Stimulated activated CD4-positive, alpha-beta T cell treated with anti-CD3 and anti-CD28 coated beads, Interleukin-12 subunit alpha, Interleukin-12 subunit beta, amount 100 ng/mL, for 4 hours (primary cell): ENCODE data around the gene PHOX2B.

Experiments
- DNase-seq: peaks from one replicate; pipeline ENCODE4 v3.0.0-alpha.2; 2020

The PHOX2B gene

DNA sequence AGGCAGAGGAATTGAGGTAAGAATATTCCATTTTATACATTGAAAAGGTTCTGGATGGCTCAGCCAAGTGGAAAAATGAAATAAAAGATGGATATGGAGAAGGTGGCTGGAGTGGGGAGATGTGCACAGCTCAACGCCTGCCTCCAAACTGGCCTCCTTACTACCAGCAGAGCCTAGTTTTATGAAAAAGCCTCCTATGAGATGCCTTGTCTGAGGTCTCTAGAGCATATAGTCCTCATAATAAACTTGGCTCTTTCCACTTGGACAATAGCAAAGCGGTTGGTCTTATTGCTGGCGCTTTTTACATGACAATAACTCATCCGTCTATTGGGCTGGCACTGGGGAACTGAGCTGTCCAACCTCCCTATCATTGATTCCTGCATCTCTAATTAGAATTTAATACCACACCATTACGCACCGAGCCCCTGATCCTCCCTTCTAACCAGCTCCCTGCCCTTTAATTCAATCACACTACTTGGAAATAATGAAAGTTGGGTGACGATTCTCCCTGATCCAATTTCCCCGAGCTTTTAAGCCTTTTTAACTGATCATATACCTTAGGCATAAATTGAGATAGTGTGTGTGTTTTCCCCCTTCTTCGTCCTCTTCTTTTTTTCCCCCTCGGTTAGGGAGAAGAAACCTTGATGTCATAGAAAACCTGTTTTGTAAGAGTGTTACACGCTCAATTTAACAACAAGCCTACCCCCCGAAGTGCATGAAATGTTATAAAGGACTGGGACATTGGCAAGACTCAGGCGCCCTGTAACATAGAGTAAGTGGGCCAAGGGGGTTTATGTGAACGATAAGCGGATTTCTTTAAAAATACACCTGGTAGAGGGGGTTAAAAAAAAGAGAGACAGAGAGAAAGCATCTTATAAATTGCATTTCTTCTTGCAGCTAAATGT is at the start of gene PHOX2B:
PHOX2B (minus strand) TSS at position 155 of the 905 bp plus-strand sequence; CDS start at position 40, 115 bp downstream.
- no peak for DNase-seq

- no peak for DNase-seq
Measured at GRCh38 chr4:41797260-41797659, 48.7 kb upstream of the PHOX2B start.

DNA sequence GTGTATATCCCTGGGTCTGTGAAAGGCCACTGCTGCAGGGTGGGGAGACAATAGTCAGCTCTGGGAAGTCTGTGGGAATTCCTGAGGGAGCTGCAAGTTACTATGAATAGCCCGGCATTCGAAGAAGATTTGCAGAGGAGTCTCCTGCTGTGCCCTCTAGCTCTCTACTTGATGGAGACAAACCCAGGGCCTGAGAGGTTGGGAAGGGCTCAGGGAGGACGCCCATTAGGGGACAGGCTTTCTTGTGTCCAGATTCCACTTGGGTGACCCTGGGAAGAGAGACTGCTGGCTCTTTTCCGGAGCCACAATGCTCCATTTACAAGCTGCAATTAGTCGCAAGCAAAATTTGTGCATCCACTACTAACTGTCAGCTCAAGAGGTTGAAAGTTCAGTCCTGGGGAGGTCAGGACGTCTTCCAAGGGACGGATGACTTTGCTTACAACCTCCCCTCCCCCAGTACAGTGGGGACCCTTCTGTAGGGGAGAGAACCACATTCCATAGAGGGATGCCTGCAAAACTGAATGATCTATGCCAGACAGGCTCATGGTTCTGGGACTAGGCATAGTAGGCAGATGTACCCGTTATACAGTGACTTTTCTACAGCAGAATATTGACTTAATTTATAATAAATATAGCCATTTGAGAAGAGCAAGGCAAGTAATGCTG is 48.2 kb upstream of the PHOX2B start:
- no peak for DNase-seq

- no peak for DNase-seq
Measured at GRCh38 chr4:41795796-41796385, 47.4 kb upstream of the PHOX2B start.

GRCh38 chr4:41792166-41792565 is 43.6 kb upstream of the PHOX2B start:
- DNase-seq: no peak

DNA sequence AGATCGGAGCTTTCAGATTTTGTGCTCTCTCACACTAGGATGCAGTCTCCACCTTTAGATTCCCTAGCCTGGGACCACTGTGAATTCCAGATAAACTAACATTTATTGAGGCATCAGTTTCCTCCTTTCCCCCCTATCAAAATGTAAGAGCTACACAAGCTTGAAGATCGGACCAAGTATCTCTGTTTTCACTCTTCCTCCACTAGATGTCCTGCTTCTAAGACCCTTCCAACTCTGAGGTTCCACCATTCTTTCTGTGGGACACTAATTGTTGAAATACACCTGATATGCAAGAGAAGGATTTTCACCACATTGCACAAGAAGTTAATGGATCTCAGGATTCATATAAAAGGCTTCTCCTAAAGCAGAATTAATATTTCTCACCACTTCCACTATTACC is 43.0 kb upstream of the PHOX2B start:
- no peak for DNase-seq

DNA sequence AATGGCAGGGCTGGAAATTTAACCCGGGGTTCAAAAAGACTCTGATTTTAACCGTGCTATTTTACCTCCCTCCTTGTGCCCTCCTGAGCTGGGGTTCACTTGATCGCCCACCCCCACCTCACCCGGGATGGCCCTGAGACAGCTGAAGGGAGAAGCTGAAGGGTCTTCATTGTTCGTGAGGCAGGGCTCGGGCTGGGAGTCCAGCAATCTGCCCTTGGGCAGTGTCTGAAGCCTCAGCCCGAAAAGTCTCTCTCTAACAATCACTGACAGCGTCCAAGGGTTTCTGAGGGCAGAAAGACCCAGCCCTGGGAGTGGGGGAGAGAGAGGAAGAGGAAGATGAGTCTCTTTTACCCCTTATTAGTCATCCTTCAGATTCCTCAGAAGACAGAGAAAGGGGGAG is 39.4 kb upstream of the PHOX2B start:
- no peak for DNase-seq

DNA sequence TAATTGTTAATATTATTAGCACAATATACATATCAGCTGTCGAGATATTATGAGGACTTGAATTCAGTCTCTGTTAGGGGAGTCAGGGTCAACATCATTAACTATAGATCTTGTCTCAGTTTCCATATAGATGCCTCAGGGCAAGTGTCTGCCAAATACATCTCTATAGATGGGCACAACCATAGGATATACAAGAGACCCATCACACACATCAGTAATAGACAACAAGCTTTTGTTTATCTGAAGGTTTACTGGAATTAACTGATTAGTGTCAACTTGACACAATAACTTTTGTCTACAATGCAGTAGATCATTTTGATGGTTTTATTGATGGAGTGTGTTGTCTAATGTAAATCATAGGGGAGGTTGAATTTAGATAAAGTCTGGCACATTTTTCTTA is 37.1 kb upstream of the PHOX2B start:
- DNase-seq: no peak

DNA sequence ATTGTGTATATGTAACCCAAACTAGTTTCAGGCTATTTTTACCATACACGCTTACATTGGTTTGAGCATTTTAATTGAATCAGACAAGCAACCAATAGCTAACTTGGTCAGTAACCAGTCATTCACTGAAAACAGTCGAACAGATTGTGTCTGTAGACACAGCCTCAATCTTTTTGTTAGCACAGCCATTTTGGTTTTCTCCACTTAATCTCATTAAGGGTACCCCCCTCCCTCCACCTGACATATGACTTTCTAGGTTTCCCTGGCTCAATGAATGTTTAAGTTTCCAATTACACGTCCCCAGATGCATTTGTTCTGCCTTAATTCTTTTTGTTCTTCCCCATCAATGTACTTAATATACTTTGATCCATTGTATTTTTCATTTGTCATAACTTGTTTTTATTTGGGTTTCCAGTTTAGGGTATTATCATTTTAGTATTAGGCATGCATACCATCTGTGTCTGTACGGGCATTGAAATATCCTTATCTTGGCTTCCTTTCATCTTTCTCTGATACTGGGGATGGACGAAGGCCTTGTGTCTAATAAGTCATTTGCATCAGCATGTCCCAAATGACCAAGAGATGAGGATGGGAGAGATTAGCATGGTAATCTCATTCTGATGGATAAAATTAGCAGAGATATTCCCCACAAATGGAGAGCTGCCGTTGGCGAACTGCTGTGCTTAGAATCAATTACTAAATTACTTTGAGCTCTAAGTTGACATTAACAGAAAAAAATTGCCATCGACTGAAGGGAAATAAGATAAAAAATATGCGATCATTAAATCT is 35.9 kb upstream of the PHOX2B start:
- DNase-seq: no peak

- DNase-seq: no peak
Measured at GRCh38 chr4:41776466-41776865, 27.9 kb upstream of the PHOX2B start.

GRCh38 chr4:41763729-41764128 is 15.2 kb upstream of the PHOX2B start:
- DNase-seq: no peak

- no peak for DNase-seq
Measured at GRCh38 chr4:41758884-41759283, 10.4 kb upstream of the PHOX2B start.

GRCh38 chr4:41757521-41758156 is 9.1 kb upstream of the PHOX2B start:
- no peak for DNase-seq

DNA sequence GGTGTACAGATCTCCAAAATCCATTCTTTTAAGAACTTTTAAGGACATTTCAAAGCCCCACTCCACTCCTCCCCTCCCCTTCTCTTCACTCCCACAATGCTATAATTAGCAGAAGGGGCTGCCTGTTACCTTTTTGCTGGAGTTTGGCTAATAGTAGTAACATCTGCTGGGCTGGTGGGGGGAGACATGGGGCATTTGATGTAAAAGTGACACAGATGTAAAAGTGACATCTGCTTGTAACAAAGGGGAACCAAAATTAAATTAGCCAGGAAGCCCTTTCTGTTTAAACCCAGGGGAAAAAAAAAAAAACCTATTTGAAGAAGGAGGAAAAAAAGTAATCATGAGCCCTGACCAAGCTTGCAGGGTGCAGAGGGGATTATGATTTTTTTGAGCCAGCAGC is 5.4 kb upstream of the PHOX2B start:
- DNase-seq: no peak

DNA sequence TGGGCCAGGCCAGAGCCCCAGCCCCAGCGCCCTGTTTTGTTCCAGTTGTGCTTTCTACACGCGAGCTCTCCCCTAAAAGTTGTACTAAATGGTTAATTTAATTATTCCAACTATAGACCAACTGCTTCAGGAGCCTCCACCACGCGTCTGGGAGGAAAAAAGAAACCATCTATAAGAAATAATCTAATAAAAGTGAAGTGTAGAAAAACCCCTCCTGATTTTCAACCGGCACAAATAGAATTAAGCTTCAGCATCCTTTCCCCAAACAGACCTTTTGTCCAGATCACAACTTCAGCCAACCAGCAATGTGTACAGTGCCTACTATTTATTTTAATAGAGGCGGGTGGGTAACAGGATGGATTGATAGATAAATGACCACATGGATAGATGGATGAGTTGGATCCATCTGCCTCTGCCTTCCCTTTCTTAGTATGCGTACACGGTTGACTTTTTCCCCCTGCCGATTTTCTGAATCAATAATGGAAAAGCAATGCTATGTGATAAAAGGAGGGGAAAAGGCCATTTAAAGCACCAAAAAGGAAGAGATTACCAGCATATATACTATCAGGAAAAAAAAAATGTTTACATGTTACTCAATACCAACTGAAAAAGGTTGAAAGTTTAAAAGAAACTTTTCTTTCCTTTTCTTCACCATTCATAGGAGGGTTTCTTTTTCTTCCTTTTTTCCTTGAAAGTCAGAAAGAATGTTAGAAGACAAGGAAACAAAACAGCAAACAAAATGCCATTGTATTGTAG is 3.7 kb upstream of the PHOX2B start:
- DNase-seq: no peak

DNA sequence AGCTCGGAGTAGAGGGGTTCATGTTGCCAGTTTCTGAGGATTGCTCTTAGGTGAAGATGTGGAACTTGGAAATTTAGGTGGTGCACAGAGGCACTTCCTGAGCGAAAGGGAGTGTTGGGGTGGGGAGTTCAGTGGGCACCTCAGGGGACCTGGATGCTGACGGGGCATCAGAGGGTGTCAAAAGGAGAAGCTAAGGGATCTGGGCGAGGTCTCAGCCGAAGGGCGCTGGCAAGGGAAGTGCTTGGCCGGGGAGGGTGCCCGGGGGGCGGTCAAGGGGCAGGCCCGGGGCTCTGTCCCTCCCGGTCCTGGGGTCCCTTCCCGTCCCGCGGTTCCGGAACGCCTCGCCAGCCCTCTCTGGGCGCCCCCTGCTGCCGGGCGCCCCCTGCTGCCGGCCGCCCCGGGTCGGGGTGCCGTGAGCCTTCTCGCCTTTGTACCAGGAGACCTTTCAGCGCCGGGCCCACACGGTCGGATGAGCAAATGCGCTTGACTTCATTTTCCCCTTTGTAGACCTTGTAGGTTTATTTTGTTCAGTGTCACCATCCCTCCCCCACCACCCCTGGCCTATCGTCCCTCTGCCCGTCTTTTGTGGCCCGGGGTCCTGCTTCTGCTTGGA is 3.0 kb upstream of the PHOX2B start:
- no peak for DNase-seq

DNA sequence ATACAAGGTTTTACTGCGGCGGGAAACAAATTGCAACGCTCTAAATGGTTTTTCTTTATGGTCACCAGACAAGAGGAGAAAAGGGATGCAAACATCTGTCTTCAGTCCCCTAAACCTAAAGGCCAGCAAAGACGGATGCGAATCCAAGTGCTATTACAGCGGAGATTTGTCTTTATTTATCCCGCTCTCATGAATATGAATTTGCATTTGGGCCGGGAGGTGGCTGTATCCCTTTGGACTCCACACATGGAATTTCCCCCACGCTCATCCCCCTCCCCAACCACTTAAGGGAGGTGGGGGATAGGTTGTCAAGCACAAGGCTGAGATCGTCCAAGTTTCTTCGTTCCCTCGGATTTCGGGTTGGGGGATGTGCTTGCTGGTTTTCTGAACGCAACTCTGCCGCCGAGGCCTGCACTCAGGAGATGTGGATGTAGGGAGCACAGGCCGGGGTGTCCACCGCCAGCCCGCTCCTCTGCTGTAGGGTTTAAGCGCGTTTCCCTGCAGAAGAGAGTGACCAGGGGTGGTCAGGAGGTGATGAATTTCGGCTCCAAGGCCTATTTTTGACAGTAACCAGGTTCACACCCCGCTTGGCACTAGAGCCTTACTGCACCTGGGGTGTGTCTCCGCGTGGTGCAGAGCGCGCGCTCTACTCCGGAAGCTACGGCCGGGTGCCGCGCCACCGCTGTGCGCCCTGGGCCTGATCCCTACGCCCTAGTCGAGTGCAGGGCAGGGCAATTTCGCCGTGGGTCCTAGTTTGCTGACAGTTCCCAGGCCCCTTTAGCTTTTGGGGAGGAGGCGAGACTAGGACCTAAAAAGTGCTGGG is 2.3 kb upstream of the PHOX2B start:
- no peak for DNase-seq

GRCh38 chr4:41750121-41750625 is 1.6 kb upstream of the PHOX2B start:
- DNase-seq: no peak

- no peak for DNase-seq
Measured at GRCh38 chr4:41749631-41750039, 1.1 kb upstream of the PHOX2B start.

DNA sequence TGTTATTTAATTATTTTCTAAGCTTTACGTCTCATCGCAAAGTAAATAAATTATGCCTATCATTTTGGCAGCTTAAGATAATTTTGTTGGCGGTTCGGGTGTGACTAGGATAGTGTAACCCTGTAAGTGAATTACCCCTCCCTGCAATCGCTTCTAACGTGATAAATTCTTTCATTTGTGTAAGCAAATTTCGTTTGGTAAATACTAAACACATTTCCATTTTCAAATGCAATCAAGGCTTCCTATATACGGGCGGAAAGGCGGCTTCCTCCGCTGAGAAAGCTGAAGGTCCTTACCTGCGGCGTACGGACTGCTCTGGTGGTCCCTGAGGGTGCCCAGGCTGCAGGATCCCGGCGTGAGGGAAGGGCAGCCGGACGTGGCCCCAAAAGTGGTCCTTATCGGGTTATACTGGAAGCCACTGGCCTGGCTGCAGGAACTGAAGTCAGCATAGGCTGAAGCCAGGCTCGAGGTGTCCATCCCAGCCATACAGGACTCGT is 403 bp downstream of the PHOX2B start:
- DNase-seq: no peak
